Lower lobe of right lung (tissue), 2 donors: Measurements from ENCODE around the gene RNF168. TPM values are rescaled to one million over a fixed set of nuclear protein-coding genes. Genes with fewer than 3 reads are reported as not detected.
A peak's percentile ranks its signal among the peaks of the same experiment; 100 is the strongest.

Experiments
- ATAC-seq, 2 donors: fragments of 200-7000 bp; cut with Tn5 transposase; one replicate each; pipeline ENCODE4 v1.9.1; 2020 to 2022; ENCODE audit warnings: mild to moderate bottlenecking in 2 of 2, moderate library complexity in 2 of 2
- DNase-seq: peaks from one replicate; pipeline ENCODE4 v3.0.0-alpha.2; 2020
- H3K27ac ChIP-seq: fragments of 200-600 bp; one replicate; pipeline ENCODE4 v1.8.0; 2022
- H3K27me3 ChIP-seq: fragments of 200-600 bp; one replicate; pipeline ENCODE4 v1.8.0; 2022; ENCODE audit warnings: low read depth
- H3K36me3 ChIP-seq: fragments of 200-600 bp; one replicate; pipeline ENCODE4 v1.8.0; 2022; ENCODE audit warnings: mild to moderate bottlenecking
- H3K4me1 ChIP-seq: fragments of 200-600 bp; one replicate; pipeline ENCODE4 v1.8.0; 2022
- H3K4me3 ChIP-seq: fragments of 200-600 bp; one replicate; pipeline ENCODE4 v1.8.0; 2022; ENCODE audit warnings: mild to moderate bottlenecking
- H3K9me3 ChIP-seq: fragments of 200-600 bp; one replicate; pipeline ENCODE4 v1.8.0; 2022
- CTCF ChIP-seq: fragments of 200-600 bp; IDR thresholded peaks from one replicate; pipeline ENCODE4 v1.8.0; 2022; ENCODE audit warnings: antibody characterized with exemption, mild to moderate bottlenecking
- intact Hi-C: fragments of 100-400 bp; cut with DNase I; formaldehyde crosslinking; loops from one replicate; pipeline ENCODE4 v1.11.0; 2022
- total RNA-seq: library from RNA; stranded (reverse); fragmentation: NEBNext Ultra II Directional; extraction: Animal tissue kit (Norgen Biotek cat#: 25700); gene quantifications from one replicate; pipeline ENCODE4 v1.2.1, GENCODE V29; 2021
- donor health status: DM: no; HTN: yes; CAD: no; lungs with severe emphysema.

Gene RNF168
- total RNA-seq, 1 donor from 2014 or later, result 24.3 TPM

- intact Hi-C loops, result no loop called here
- Histone ChIP-seq H3K9me3 (peaks cover 35% of the 10 kb centered on the region), H3K36me3 (no peaks in the 10 kb centered on the region), H3K4me3 (no peak overlapping the region), H3K27ac (no peak overlapping the region), H3K27me3 (no peaks in the 10 kb centered on the region), H3K4me1 (no peaks in the 10 kb centered on the region)
- ATAC-seq (peak; percentile 74 to 85), DNase-seq (peak; percentile 75)
- peak; percentile 62 for TF ChIP-seq CTCF
Observed at GRCh38 chr3:196518966-196519717, 15.6 kb upstream of the RNF168 start.

GRCh38 chr3:196517919-196518318, 14.4 kb upstream of the RNF168 start:
- Histone ChIP-seq H3K4me1 (no peaks in the 10 kb centered on the region), H3K27ac (no peak overlapping the region), H3K27me3 (no peaks in the 10 kb centered on the region), H3K9me3 (peaks cover 35% of the 10 kb centered on the region), H3K36me3 (no peaks in the 10 kb centered on the region), H3K4me3 (no peak overlapping the region)
- TF ChIP-seq CTCF, result no peak
- intact Hi-C loops, result no loop called here
- DNase-seq (no peak), ATAC-seq (no peak)

GRCh38 chr3:196517162-196517800, 13.7 kb upstream of the RNF168 start:
- intact Hi-C loops, result no loop called here
- peaks cover 35% of the 10 kb centered on the region for H3K9me3 ChIP-seq
- DNase-seq, result no peak
- no peaks in the 10 kb centered on the region for H3K36me3 ChIP-seq
- no peak overlapping the region for H3K27ac ChIP-seq
- no peak for TF ChIP-seq CTCF
- H3K27me3 ChIP-seq, result no peaks in the 10 kb centered on the region
- H3K4me3 ChIP-seq, result no peak overlapping the region
- no peaks in the 10 kb centered on the region for H3K4me1 ChIP-seq
- no peak for ATAC-seq

GRCh38 chr3:196514913-196515621, 11.5 kb upstream of the RNF168 start, which contains the start of gene SMCO1:
Gene SMCO1 (minus strand): TSS chr3:196515346. CDS start chr3:196515209, 137 bp downstream.
- no peaks in the 10 kb centered on the region for H3K36me3 ChIP-seq
- ATAC-seq, result no peak
- peaks cover 24% of the 10 kb centered on the region for H3K9me3 ChIP-seq
- no peak for DNase-seq
- H3K4me1 ChIP-seq, result no peaks in the 10 kb centered on the region
- intact Hi-C loops, result no loop called here
- no peak within 1 kb of the TSS for H3K4me3 ChIP-seq
- no peak for TF ChIP-seq CTCF
- H3K27me3 ChIP-seq, result no peaks in the 10 kb centered on the region
- no peak within 1 kb of the TSS for H3K27ac ChIP-seq

- no peak for TF ChIP-seq CTCF
- Histone ChIP-seq H3K36me3 (no peaks in the 10 kb centered on the region), H3K27me3 (no peaks in the 10 kb centered on the region), H3K27ac (no peak overlapping the region), H3K4me1 (no peaks in the 10 kb centered on the region), H3K9me3 (peaks cover 17% of the 10 kb centered on the region), H3K4me3 (no peak overlapping the region)
- no peak for ATAC-seq
- no peak for DNase-seq
- intact Hi-C loops, result no loop called here
Observed at GRCh38 chr3:196514350-196514716, 10.8 kb upstream of the RNF168 start.
